GM19099 (cell line): Measurements from ENCODE around the gene MACROD2.

Experiments
- POLR2A ChIP-seq: IDR thresholded peaks from 3 replicates; pipeline ENCODE4 v1.6.1; 2011; ENCODE audit warnings: low read depth; ENCODE audit not compliant: insufficient read length; ENCODE audit errors: extremely low read depth

Gene MACROD2

DNA sequence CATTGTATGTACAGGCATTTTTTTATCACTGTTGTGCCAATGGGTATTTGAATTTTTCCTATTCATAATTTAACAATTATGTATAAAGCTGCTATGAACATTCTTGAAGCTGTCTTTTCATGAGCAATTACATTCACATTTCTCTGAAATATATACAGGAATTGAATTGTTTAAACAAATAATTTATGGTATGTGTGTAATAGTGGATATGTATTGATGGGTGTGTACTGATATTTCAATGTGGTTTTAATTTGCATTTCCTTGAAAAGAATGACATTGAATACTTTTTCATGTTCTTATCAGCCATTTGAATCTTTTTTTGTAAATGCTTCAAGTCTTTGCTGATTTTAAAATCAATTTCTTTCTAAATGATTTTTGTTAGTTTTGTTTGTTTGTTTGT is 971.5 kb downstream of the MACROD2 start:
- TF ChIP-seq POLR2A: no peak

DNA sequence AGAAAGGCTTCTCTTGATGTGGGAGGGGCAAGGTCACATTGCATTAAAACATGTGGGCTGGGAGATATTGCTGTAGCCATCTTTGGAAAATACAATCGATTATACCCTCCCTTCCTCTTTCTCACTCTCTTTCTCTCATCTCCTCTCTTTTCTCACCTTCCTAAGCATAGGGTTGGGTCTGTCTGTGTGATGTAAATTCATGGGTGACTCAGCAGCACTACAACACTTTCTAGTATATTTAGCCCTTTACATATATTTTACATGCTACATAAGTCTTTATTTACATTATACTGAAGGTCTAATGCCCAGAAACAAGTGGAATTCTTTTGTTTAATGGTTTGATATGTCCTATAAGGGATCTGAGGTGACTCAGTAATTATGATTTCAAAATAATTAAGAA is 976.9 kb downstream of the MACROD2 start:
- TF ChIP-seq POLR2A: no peak

DNA sequence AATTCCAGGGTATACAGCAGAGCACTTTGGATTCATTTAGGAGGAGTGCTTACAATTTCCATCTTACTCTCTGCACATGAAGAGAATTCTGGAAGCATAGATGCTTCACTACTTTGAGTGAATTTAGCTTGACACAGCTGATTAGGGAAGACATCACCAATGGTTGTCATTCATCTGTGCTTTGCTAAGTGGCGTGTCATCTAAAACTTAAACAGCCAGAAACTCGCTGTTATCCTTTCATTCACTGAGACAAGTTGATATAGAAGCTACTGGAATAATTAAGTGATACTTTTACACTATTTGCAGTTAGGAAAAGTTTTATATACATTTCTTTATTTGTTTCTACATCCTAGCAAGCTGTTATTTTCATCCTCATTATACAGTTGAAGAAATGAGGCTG is 977.4 kb downstream of the MACROD2 start:
- no peak for TF ChIP-seq POLR2A

DNA sequence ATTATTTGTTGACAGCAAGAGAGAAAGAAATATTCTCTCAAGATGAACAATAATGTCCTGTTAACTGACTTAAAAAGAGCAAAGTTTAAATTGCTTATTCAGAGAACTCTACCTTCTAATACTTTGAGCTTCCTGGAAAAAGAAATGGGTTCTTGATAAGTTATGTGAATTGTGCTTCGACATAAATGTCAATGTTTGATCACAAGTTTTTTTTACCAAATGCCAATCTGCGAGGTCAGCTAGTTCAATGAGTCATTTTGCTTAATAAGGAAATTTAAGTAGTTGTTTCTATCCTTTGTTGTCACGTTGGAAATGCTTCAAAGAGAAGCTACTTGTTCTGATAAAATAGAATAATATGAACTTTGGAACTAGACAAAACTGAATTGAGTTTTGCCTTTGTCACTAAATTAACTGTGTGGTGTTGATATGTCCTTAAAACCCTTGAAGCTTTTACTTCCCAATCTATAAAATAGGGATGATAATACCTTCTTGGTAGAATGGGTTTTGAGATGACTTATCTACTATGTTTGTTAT is 984.2 kb downstream of the MACROD2 start:
- TF ChIP-seq POLR2A: no peak

DNA sequence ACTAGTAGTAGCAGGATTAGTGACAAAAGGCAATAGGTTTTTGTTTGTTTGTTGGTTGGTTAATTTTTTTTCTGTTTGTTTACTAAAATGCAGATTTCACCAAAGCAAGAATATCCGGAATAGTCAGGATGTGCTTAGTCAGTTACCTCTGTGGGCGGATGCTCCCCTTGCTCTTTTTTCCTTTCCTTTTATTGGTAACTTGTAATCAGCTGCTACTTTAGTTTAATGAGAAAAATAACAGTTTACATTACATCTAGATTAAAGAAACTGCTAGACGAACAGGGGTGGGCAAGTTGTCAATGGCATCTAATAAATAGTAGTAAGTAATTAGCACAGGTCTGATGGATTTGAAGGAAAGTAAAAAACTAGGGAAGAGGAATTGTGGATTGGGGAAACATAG is 989.0 kb downstream of the MACROD2 start:
- TF ChIP-seq POLR2A: no peak

DNA sequence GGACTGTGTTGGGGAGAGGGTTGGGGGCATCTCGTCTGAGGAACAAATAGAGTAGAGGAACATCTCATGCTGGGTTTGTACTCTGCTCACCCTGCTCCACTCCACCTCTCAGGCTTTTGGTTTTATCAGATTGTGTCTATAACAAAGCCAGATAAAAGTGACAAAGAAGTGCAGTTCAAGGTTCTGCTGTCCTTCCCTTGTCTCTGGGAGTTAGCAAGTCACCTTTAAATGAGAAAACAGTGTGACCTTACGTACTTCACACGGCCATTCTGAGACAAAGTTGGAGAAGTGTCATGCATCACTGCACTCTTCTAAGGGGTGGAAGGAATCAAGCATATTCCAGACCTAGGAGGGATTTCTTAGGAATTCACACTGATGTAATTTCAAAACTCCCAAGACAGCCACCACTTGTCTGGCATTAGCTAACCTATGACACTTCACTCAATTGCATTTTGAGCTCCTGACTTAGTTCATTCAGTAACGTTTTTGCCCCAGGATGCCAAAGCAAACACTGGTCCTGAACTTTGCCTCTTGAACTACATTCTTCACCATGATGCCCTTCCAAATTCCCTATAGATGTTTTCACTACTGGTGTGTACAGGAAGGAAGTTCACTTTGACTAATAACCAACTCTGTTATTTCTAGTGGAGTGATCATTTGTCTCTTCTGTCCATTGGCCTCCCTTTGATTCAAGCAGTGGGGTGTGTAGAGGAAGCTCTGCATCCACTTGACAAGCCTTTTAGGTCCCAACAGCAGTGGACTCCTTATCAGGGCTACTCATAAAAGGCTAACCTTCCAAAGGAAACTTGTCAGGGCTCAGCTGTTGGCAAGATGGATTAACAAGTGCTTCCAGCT is 989.7 kb downstream of the MACROD2 start:
- TF ChIP-seq POLR2A: no peak

DNA sequence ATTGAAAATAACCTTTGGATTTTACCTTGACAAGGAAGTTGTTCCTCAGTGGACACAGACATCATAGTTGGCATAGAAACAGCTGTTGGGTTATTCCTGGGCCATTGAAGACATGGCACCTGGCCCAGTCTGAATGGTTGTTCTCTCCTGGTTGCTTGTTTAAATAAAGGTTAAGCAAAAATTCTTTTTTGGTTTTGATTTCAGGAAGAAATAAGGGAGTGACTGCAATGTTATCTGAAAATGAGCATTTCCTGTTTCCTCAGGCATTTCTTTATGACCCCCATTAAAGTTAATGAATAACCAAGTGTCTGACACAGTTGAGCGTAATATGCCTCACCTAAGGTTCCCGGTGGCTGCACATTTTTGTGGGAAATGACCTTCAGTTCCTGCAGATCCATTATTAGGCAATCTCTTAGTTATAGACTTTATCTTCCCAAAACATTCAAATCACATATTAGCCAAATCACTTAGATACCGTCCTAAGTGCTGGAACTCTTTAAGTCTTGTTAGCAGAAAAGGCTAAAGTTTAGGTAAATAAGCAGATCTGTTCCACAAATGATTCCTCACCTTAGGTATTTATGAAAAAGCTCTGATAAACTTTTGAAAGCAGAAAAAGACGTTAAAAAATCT is 990.8 kb downstream of the MACROD2 start:
- no peak for TF ChIP-seq POLR2A

DNA sequence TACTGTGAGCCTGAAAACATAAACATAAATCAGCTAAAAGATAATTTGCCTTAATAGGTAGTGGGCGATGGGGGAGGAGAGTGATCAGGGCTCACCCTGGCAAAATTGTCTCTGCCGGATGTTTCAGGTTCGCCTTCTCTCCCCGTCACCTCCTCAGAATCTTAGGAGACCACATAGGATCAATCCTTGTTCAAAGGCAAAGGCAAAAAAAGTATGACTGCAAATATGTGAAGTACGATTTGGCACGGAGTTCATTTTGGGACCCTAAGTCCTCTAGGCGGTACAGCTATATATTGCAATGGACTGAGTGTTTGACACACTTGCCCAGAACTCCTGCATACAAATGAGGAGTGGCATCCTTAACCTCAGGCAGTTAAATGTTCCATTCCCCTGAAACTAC is 991.3 kb downstream of the MACROD2 start:
- no peak for TF ChIP-seq POLR2A

DNA sequence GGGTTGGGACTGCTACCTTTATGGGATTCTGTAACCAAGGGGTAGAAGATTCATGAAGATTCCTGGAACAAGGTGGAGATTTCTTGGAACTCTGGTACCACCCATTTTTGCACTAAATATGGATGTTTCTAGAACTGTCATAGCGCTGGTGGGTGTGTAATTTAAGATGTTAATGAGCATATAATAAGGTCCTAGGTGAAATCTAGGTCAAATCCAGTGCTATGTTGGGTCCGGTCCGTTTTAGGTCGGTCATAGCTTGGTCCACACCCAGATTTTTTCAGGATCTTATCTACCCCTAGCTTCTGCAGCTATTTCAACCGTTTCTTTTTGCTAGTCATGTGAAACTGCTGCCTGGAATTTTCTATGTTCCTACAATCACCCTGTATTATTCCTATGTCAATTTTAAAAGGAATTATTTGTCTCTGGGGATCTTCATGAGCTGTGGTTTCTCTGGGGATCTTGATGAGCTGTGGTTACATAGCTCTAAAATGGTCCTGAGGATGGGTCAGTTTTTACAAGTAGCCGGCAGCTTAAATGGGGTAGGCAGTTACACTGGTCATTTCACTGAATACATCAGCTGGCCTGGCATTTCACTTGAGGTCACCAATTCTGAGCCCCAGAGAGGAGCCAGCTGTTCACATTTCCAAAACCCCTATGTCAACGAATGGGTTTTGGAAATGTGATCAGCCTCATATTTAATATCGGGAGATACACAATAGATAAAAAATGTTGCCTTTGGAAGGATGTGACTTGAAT is 994.4 kb downstream of the MACROD2 start:
- no peak for TF ChIP-seq POLR2A

DNA sequence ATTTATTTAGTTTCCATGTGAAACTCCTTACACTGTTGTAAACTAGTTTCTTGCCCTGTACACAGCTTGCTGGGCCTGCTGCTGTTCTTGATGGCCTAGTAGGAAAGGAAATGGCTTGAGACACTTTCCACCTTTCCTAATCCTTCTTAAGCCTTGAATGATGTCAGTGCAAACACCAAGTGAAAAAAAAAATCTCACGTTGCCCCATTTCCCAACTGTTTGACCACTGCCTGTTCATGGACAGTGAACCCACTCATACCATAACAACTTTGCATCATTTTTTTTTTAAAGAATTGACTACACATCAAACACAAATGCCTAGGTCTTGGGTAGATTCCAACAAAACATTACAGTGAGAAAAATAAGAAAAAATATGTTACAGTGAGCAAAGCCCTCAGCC is 995.7 kb downstream of the MACROD2 start:
- TF ChIP-seq POLR2A: no peak

DNA sequence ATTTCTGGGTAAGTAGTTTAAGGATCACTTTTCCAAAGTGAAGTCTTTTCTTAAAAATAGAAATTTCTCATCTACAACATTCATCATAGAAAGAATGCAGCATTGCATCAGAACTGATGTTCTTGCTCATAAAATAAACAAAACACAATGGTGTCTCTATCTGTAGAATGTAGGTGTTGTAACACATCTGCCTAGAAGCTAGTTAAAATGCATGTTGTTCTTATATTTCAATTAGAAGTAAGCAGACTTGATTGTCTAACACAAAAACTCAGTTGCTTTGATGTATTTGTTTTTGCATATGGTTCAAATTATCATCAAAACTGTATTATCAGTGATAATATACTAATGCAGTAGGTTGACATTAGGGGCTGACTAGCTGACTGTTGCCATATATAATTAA is 996.8 kb downstream of the MACROD2 start:
- no peak for TF ChIP-seq POLR2A

DNA sequence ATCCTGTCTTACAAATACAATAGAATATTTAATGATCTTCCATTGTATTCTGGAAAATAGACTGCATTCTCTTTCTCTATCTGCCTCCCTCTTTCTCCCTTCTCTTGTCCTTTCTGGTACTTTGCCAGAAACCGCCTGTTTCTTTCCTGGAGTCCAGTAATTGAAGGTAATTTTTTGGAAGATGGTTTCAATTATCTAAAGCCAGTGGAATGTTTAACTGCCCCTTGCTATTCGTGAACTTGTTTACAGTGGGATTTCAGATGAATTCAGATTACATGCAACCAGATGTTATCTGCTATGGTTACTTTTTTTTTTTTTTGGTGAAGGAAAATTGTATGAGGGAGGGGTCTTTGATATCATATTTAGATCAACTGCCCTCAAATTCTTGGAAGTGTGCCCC is 997.6 kb downstream of the MACROD2 start:
- TF ChIP-seq POLR2A: no peak

DNA sequence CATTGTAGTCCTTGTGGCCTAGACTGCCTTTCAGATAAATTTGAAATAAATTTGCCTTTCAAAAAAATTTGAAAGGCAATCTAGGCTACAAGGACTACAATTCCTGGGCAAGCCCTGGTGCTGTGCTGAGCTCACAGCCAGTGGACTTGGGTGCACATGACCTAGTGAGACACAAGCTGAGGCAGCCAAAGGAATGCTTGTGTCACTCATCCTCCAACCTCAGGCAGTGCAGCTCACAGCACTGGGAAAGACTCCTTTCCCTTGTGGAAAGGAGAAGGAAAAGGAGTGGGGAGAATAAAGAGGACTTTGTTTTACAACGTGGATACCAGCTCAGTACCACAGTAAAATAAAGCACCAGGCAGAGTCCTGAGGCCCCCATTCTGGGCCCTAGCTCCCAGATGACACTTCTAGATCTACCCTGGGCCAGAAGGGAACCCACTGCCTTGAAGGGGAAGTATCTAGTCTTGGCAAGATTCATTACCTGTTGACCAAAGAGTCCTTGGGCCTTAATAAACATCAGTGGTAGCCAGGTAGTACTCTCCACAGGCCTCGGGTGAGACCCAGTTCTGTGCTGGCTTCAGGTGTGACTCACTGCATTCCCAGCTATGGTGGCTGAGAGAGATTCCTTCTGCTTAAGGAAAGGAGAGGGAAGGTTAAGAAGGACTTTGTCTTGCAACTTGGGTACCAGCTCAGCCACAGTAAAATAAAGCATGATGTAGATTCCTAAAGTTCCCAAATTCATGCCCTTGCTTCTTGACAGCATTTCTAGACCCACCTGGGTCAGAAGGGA is 1001.8 kb downstream of the MACROD2 start:
- no peak for TF ChIP-seq POLR2A

DNA sequence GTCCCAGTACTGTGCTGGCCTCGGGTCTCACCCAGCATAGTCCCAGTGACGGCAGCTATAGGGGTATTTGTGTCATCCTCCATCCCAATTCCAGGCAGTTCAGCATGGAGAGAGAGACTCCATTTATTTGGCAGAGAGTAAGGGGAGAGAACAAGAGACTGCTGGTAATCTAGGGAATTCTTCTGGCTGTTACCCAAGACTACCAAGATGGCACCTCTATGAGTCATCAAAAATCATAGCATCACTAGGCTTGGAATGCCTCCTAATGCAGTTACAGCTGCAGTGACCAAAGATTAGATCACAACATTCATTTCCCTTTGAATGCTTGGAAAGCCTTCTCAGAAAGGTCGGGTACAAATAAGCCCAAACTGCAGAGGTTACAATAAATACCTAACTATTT is 1002.5 kb downstream of the MACROD2 start:
- TF ChIP-seq POLR2A: no peak
